SK-N-SH (cell line): Measurements from ENCODE around the gene NSUN5. TPM values are rescaled to one million over a fixed set of nuclear protein-coding genes. Genes with fewer than 3 reads are reported as not detected.

Experiments used
- CTCF ChIA-PET: fragments of 300-600, 350-600 bp; formaldehyde crosslinking; extraction: SDS; loops from one replicate; lab custom pipeline; 2021; lab: Yijun Ruan, JAX
- POLR2A ChIA-PET: fragments of 350-600 bp; sonication (Branson Sonifier 250); formaldehyde crosslinking; extraction: SDS; loops from one replicate; lab custom pipeline; 2020; ENCODE audit warnings: antibody characterized with exemption, inconsistent platforms; lab: Yijun Ruan, JAX
- DNase-seq: peaks from one replicate; pipeline ENCODE4 v3.0.0; 2012
- H2AFZ ChIP-seq: fragments of 200-600 bp; sonication (generic); 2 replicates; pipeline ENCODE4 v1.8.1; 2016; ENCODE audit warnings: antibody characterized with exemption, mild to moderate bottlenecking, low read depth
- H3F3A ChIP-seq: fragments of 200-600 bp; sonication (generic); replicated peaks from 2 replicates; pipeline ENCODE3; 2016; ENCODE audit warnings: antibody characterized with exemption, mild to moderate bottlenecking; ENCODE audit not compliant: insufficient read depth
- H3K27ac ChIP-seq, 2 experiments: fragments of 200-500 bp in 1 of 2; fragments of 200-600 bp in 1 of 2; sonication (Bioruptor generic) in 1 of 2; sonication (generic), shearing (Covaris generic) in 1 of 2; 2 replicates each; pipeline versions ENCODE4 v1.5.1 to v1.6.1; 2014 to 2016; ENCODE audit warnings: low read depth in 2 of 2, inconsistent platforms in 1 of 2, low read length in 1 of 2, mild to moderate bottlenecking in 1 of 2, mixed read lengths in 1 of 2
- H3K27me3 ChIP-seq: fragments of 200-600 bp; sonication (generic), shearing (Covaris generic); 2 replicates; pipeline ENCODE4 v1.6.1; 2016; ENCODE audit warnings: mixed run types; ENCODE audit not compliant: insufficient read depth
- H3K36me3 ChIP-seq, 2 experiments: fragments of 200-500 bp in 1 of 2; fragments of 200-600 bp in 1 of 2; sonication (Bioruptor generic) in 1 of 2; sonication (generic) in 1 of 2; replicated peaks in 1 of 2; 2 replicates each; pipeline versions ENCODE3 to v1.5.1; 2014 to 2016; ENCODE audit warnings: low read length in 1 of 2, mild to moderate bottlenecking in 1 of 2; ENCODE audit not compliant: insufficient read depth in 2 of 2, control insufficient read depth in 1 of 2
- H3K4me1 ChIP-seq, 2 experiments: fragments of 200-500 bp in 1 of 2; fragments of 200-600 bp in 1 of 2; sonication (Bioruptor generic) in 1 of 2; sonication (generic), shearing (Covaris generic) in 1 of 2; 2 replicates each; pipeline versions ENCODE4 v1.5.1 to v1.6.1; 2014 to 2016; ENCODE audit warnings: low read depth in 1 of 2, low read length in 1 of 2, mixed run types in 1 of 2; ENCODE audit not compliant: insufficient read depth in 2 of 2, control insufficient read depth in 1 of 2
- H3K4me2 ChIP-seq: fragments of 200-600 bp; sonication (generic), shearing (Covaris generic); 2 replicates; pipeline ENCODE4 v1.6.1; 2017; ENCODE audit warnings: mixed run types
- H3K4me3 ChIP-seq, 2 experiments: fragments of 200-500 bp in 1 of 2; fragments of 200-600 bp in 1 of 2; sonication (Bioruptor generic) in 1 of 2; sonication (generic), shearing (Covaris generic) in 1 of 2; 2 replicates each; pipeline versions ENCODE4 v1.5.1 to v1.8.1; 2014 to 2016; ENCODE audit warnings: low read depth in 2 of 2, inconsistent platforms in 1 of 2, low read length in 1 of 2, mild to moderate bottlenecking in 1 of 2, mixed read lengths in 1 of 2, moderate library complexity in 1 of 2
- H3K79me2 ChIP-seq: fragments of 200-600 bp; sonication (generic); 2 replicates; pipeline ENCODE4 v1.8.1; 2017; ENCODE audit warnings: mild to moderate bottlenecking; ENCODE audit not compliant: insufficient read depth
- H3K9ac ChIP-seq: fragments of 200-600 bp; sonication (generic); 2 replicates; pipeline ENCODE4 v1.6.1; 2017; ENCODE audit warnings: mixed run types
- H3K9me2 ChIP-seq: fragments of 200-600 bp; sonication (generic); 2 replicates; pipeline ENCODE4 v1.6.1; 2017; ENCODE audit warnings: mixed run types
- H3K9me3 ChIP-seq: fragments of 200-600 bp; sonication (generic); 2 replicates; pipeline ENCODE4 v1.6.1; 2017; ENCODE audit warnings: mixed run types, mild to moderate bottlenecking, moderate library complexity
- H4K20me1 ChIP-seq: fragments of 200-600 bp; sonication (generic); 2 replicates; pipeline ENCODE4 v1.6.1; 2017; ENCODE audit warnings: mild to moderate bottlenecking, mixed run types; ENCODE audit not compliant: insufficient read depth
- CHD2 ChIP-seq: fragments of 150-350 bp; IDR thresholded peaks from 2 replicates; pipeline ENCODE4 v1.6.1; 2018; ENCODE audit warnings: low read length; ENCODE audit not compliant: partially characterized antibody
- ELF1 ChIP-seq: IDR thresholded peaks from 2 replicates; pipeline ENCODE4 v1.4.0; 2012
- FOSL2 ChIP-seq: IDR thresholded peaks from 2 replicates; pipeline ENCODE4 v1.4.0; 2012; ENCODE audit warnings: low read depth, mild to moderate bottlenecking, moderate library complexity, borderline replicate concordance
- FOXM1 ChIP-seq: IDR thresholded peaks from 2 replicates; pipeline ENCODE4 v1.4.0; 2012; ENCODE audit warnings: low read depth, mild to moderate bottlenecking
- GABPA ChIP-seq: IDR thresholded peaks from 2 replicates; pipeline ENCODE4 v1.4.0; 2012; ENCODE audit warnings: low read depth, mild to moderate bottlenecking
- GATA2 ChIP-seq: sonication (generic); formaldehyde crosslinking; IDR thresholded peaks from 2 replicates; pipeline ENCODE4 v1.5.0; 2020; ENCODE audit warnings: mild to moderate bottlenecking, missing genetic modification reagents
- JUND ChIP-seq: IDR thresholded peaks from 2 replicates; pipeline ENCODE4 v1.4.0; 2012
- MEF2A ChIP-seq: IDR thresholded peaks from 2 replicates; pipeline ENCODE4 v1.4.0; 2012; ENCODE audit warnings: low read depth, borderline replicate concordance
- SMC3 ChIP-seq: IDR thresholded peaks from 2 replicates; pipeline ENCODE4 v1.6.1; 2012; ENCODE audit warnings: low read depth, low read length, improper control_type of control experiment
- TCF12 ChIP-seq: IDR thresholded peaks from 2 replicates; pipeline ENCODE4 v1.4.0; 2012
- TEAD4 ChIP-seq: IDR thresholded peaks from 2 replicates; pipeline ENCODE4 v1.4.0; 2012; ENCODE audit warnings: mild to moderate bottlenecking, borderline replicate concordance; ENCODE audit not compliant: insufficient read depth
- YY1 ChIP-seq: IDR thresholded peaks from 2 replicates; pipeline ENCODE4 v1.4.0; 2012; ENCODE audit warnings: low read depth, mild to moderate bottlenecking
- WGBS: methylation state at CpG from one replicate; pipeline ENCODE4 v1.1.6; 2017; ENCODE audit warnings: low lambda C conversion rate; 5-methylcytosine and 5-hydroxymethylcytosine counted together
- polyA plus RNA-seq, 3 experiments: library from polyadenylated mRNA; depleted of rRNA; stranded (reverse); fragments of >200 nt; gene quantifications; 2 replicates each; pipeline ENCODE4 v1.2.3, GENCODE V29; 2012
- TF ChIP-seq, protein P1 (sequence below): IDR thresholded peaks from 2 replicates; pipeline ENCODE4 v1.4.0; 2012; ENCODE audit warnings: low read depth, borderline replicate concordance
- TF ChIP-seq, protein P2 (sequence below): fragments of 150-350 bp; IDR thresholded peaks from 2 replicates; pipeline ENCODE4 v1.6.1; 2016; ENCODE audit warnings: mild to moderate bottlenecking, low read depth, low read length
- TF ChIP-seq, protein P3 (sequence below): fragments of 150-350 bp; IDR thresholded peaks from 2 replicates; pipeline ENCODE4 v1.6.1; 2017; ENCODE audit warnings: antibody characterized with exemption, low read length, low read depth, borderline replicate concordance
- TF ChIP-seq, protein P4 (sequence below): IDR thresholded peaks from 2 replicates; pipeline ENCODE4 v1.6.1; 2012; ENCODE audit warnings: mild to moderate bottlenecking, low read depth, low read length, moderate library complexity

Gene NSUN5
- polyA plus RNA-seq, 1 of the 3 experiments (the other 2 are of a cell fraction): 59.2 TPM

DNA sequence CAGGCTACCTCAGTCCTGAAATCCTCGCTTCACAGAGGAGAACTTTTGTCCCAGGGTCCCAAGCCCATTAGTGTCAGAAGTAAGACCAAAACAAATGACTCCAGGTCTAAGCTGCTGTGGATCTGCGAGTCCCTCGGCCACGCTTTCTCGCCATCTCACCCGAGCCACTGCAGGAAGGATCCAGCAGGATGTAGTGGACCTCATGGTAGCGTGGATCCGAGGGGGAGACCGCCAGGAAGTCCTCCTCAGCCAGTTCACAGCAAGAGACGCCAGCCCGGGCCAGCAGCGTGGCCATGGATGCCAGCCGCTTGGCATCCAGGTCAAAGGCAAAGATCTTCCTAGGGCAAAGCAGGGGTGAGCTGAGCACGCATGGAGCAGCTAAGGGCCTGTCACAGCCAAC lies 4.6 kb downstream of the NSUN5 start:
- POLR2A ChIA-PET: no interaction called here
- no peak for DNase-seq
- Histone ChIP-seq H3K27me3 (no peaks in the 10 kb centered on the region), H3F3A (no peaks in the 10 kb centered on the region), H3K4me2 (no peak overlapping the region), H3K36me3 (peaks cover 10 to 27% of the 10 kb centered on the region in 2 experiments), H3K9me3 (no peaks in the 10 kb centered on the region), H3K27ac (no peak overlapping the region), H3K9ac (no peak overlapping the region), H2AFZ (no peak overlapping the region), H3K4me3 (no peak overlapping the region), H3K79me2 (peaks cover 24% of the 10 kb centered on the region; the same call in 1 of the 2 replicates), H4K20me1 (no peaks in the 10 kb centered on the region), H3K9me2 (no peaks in the 10 kb centered on the region), H3K4me1 (peaks cover 0 to 9% of the 10 kb centered on the region in 2 experiments; a peak in 1 of 4 replicates)
- no peak for TF ChIP-seq GATA2 (CRISPR knock-in tag)
- TF ChIP-seq ELF1: no peak
- no peak for TF ChIP-seq TEAD4
- TF ChIP-seq, protein P1, sequence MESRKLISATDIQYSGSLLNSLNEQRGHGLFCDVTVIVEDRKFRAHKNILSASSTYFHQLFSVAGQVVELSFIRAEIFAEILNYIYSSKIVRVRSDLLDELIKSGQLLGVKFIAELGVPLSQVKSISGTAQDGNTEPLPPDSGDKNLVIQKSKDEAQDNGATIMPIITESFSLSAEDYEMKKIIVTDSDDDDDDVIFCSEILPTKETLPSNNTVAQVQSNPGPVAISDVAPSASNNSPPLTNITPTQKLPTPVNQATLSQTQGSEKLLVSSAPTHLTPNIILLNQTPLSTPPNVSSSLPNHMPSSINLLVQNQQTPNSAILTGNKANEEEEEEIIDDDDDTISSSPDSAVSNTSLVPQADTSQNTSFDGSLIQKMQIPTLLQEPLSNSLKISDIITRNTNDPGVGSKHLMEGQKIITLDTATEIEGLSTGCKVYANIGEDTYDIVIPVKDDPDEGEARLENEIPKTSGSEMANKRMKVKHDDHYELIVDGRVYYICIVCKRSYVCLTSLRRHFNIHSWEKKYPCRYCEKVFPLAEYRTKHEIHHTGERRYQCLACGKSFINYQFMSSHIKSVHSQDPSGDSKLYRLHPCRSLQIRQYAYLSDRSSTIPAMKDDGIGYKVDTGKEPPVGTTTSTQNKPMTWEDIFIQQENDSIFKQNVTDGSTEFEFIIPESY: no peak
- no peak for TF ChIP-seq SMC3
- no peak for TF ChIP-seq MEF2A
- no peak for TF ChIP-seq TCF12
- TF ChIP-seq GABPA: no peak
- TF ChIP-seq, protein P2, sequence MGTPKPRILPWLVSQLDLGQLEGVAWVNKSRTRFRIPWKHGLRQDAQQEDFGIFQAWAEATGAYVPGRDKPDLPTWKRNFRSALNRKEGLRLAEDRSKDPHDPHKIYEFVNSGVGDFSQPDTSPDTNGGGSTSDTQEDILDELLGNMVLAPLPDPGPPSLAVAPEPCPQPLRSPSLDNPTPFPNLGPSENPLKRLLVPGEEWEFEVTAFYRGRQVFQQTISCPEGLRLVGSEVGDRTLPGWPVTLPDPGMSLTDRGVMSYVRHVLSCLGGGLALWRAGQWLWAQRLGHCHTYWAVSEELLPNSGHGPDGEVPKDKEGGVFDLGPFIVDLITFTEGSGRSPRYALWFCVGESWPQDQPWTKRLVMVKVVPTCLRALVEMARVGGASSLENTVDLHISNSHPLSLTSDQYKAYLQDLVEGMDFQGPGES: no peak
- no peak for TF ChIP-seq CHD2
- TF ChIP-seq, protein P3, sequence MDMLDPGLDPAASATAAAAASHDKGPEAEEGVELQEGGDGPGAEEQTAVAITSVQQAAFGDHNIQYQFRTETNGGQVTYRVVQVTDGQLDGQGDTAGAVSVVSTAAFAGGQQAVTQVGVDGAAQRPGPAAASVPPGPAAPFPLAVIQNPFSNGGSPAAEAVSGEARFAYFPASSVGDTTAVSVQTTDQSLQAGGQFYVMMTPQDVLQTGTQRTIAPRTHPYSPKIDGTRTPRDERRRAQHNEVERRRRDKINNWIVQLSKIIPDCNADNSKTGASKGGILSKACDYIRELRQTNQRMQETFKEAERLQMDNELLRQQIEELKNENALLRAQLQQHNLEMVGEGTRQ: no peak
- no peak for TF ChIP-seq FOXM1
- no peak for TF ChIP-seq FOSL2
- TF ChIP-seq, protein P4, sequence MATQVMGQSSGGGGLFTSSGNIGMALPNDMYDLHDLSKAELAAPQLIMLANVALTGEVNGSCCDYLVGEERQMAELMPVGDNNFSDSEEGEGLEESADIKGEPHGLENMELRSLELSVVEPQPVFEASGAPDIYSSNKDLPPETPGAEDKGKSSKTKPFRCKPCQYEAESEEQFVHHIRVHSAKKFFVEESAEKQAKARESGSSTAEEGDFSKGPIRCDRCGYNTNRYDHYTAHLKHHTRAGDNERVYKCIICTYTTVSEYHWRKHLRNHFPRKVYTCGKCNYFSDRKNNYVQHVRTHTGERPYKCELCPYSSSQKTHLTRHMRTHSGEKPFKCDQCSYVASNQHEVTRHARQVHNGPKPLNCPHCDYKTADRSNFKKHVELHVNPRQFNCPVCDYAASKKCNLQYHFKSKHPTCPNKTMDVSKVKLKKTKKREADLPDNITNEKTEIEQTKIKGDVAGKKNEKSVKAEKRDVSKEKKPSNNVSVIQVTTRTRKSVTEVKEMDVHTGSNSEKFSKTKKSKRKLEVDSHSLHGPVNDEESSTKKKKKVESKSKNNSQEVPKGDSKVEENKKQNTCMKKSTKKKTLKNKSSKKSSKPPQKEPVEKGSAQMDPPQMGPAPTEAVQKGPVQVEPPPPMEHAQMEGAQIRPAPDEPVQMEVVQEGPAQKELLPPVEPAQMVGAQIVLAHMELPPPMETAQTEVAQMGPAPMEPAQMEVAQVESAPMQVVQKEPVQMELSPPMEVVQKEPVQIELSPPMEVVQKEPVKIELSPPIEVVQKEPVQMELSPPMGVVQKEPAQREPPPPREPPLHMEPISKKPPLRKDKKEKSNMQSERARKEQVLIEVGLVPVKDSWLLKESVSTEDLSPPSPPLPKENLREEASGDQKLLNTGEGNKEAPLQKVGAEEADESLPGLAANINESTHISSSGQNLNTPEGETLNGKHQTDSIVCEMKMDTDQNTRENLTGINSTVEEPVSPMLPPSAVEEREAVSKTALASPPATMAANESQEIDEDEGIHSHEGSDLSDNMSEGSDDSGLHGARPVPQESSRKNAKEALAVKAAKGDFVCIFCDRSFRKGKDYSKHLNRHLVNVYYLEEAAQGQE: no peak
- no peak for TF ChIP-seq YY1
- TF ChIP-seq JUND: no peak
- 99% methylated on average over 10 of the region's 14 CpGs for WGBS
- CTCF ChIA-PET: interaction anchor here (0.7 kb wide), 1 partner anchor 218 kb away, joined by 3 read pairs; the partner anchor contains the start of gene BAZ1B
